HepG2 (cell line): ENCODE results near the gene SLC66A3. TPM values are rescaled to one million over a fixed set of nuclear protein-coding genes. Genes with fewer than 3 reads are reported as not detected.

ENCODE experiments used
- ATAC-seq: fragments of 200-7000 bp; cut with Tn5 transposase; 3 replicates; pipeline ENCODE4 v1.9.1; 2020; ENCODE audit warnings: mild to moderate bottlenecking, moderate library complexity
- BruUV-seq: library from RNA; stranded (reverse); fragments of 400-500 nt; replicated peaks from 2 replicates; lab custom pipeline; 2021; lab: Mats Ljungman, UMichigan
- CTCF ChIA-PET: fragments of 300-600 bp; formaldehyde crosslinking; extraction: SDS; loops from one replicate; lab custom pipeline; 2021; ENCODE audit warnings: low total read pairs, inconsistent platforms, low intra/inter-chr PET ratio; lab: Yijun Ruan, JAX
- POLR2A ChIA-PET: fragments of 350-600 bp; sonication (Branson Sonifier 250); formaldehyde crosslinking; loops from one replicate; lab custom pipeline; 2020; ENCODE audit warnings: antibody characterized with exemption, inconsistent platforms; lab: Yijun Ruan, JAX
- DNase-seq: peaks from one replicate; pipeline ENCODE4 v3.0.0-alpha.2; 2015; ENCODE audit warnings: low spot score
- FAIRE-seq: peaks from 3 replicates; lab custom pipeline; 2011; peaks lifted over from hg19 to GRCh38; lab: Jason Lieb, UNC
- H2AFZ ChIP-seq: one replicate; pipeline ENCODE4 v1.6.1; 2011; ENCODE audit warnings: low read length, inconsistent platforms
- H3K27ac ChIP-seq: fragments of 300-600 bp; 3 replicates; pipeline ENCODE4 v1.8.0; 2011; ENCODE audit warnings: mixed run types, mild to moderate bottlenecking, mixed read lengths, low read length, inconsistent platforms; ENCODE audit not compliant: insufficient read depth; ENCODE audit errors: extremely low read length
- H3K27me3 ChIP-seq, 2 experiments: fragments of 200-600 bp in 1 of 2; 2 replicates in 1 of 2; 3 replicates in 1 of 2; pipeline versions ENCODE4 v1.6.0 to v1.8.0; 2011; ENCODE audit warnings: low read length in 2 of 2, mild to moderate bottlenecking in 2 of 2, moderate library complexity in 2 of 2, inconsistent platforms in 1 of 2; ENCODE audit not compliant: insufficient read depth in 2 of 2, control insufficient read depth in 1 of 2
- H3K36me3 ChIP-seq, 2 experiments: fragments of 200-600 bp in 1 of 2; replicated peaks in 1 of 2; 2 replicates in 1 of 2; 3 replicates in 1 of 2; pipeline versions ENCODE4 v1.5.1 to v1.8.0; 2011; ENCODE audit warnings: low read length in 2 of 2, inconsistent platforms in 1 of 2; ENCODE audit not compliant: insufficient read depth in 2 of 2, control insufficient read depth in 1 of 2
- H3K4me1 ChIP-seq: 2 replicates; pipeline ENCODE4 v1.5.1; 2012; ENCODE audit warnings: low read length, inconsistent platforms; ENCODE audit not compliant: insufficient read depth
- H3K4me2 ChIP-seq: 2 replicates; pipeline ENCODE4 v1.6.0; 2011; ENCODE audit warnings: low read depth, low read length, inconsistent platforms
- H3K4me3 ChIP-seq, 3 experiments: fragments of 200-600 bp in 1 of 3; sonication (generic), shearing (Covaris generic) in 1 of 3; replicated peaks in 1 of 3; 2 replicates each; pipeline ENCODE4 v1.5.1; 2011 to 2016; ENCODE audit warnings: low read length in 3 of 3, inconsistent platforms in 2 of 3, low read depth in 2 of 3, mild to moderate bottlenecking in 2 of 3, control low read depth in 1 of 3, mixed read lengths in 1 of 3; ENCODE audit not compliant: insufficient read depth in 1 of 3
- H3K79me2 ChIP-seq: one replicate; pipeline ENCODE4 v1.6.1; 2011; ENCODE audit warnings: low read length, inconsistent platforms; ENCODE audit not compliant: insufficient read depth
- H3K9ac ChIP-seq: 2 replicates; pipeline ENCODE4 v1.6.0; 2011; ENCODE audit warnings: mild to moderate bottlenecking, low read depth, low read length, inconsistent platforms; ENCODE audit not compliant: insufficient read depth
- H3K9me3 ChIP-seq: 2 replicates; pipeline ENCODE4 v1.5.1; 2012; ENCODE audit warnings: mild to moderate bottlenecking, low read length
- H4K20me1 ChIP-seq: 2 replicates; pipeline ENCODE4 v1.6.0; 2011; ENCODE audit warnings: inconsistent platforms, mild to moderate bottlenecking, low read length, moderate library complexity; ENCODE audit not compliant: insufficient read depth
- ETV5 ChIP-seq: IDR thresholded peaks from 2 replicates; pipeline ENCODE4 v1.6.1; 2018; ENCODE audit warnings: missing biosample characterization, missing genetic modification reagents, inconsistent platforms, borderline replicate concordance
- IKZF5 ChIP-seq: IDR thresholded peaks from 2 replicates; pipeline ENCODE4 v1.6.1; 2018; ENCODE audit warnings: missing genetic modification reagents, mild to moderate bottlenecking, missing compliant biosample characterization
- PCBP2 ChIP-seq: fragments of 200-400 bp; formaldehyde crosslinking; optimal IDR thresholded peaks from 2 replicates; pipeline ENCODE3; 2018; ENCODE audit warnings: low read length, low read depth; ENCODE audit not compliant: poor library complexity, severe bottlenecking
- PTBP1 ChIP-seq: fragments of 200-400 bp; formaldehyde crosslinking; IDR thresholded peaks from 2 replicates; pipeline ENCODE4 v1.6.1; 2018; ENCODE audit warnings: low read length, low read depth; ENCODE audit not compliant: poor library complexity, severe bottlenecking
- SMARCE1 ChIP-seq: fragments of 450-650 bp; IDR thresholded peaks from 2 replicates; pipeline ENCODE4 v1.6.1; 2017; ENCODE audit warnings: borderline replicate concordance
- SRSF9 ChIP-seq: fragments of 200-400 bp; formaldehyde crosslinking; IDR thresholded peaks from 2 replicates; pipeline ENCODE4 v1.6.1; 2018; ENCODE audit warnings: borderline replicate concordance, mild to moderate bottlenecking, low read depth, low read length; ENCODE audit not compliant: insufficient read depth, poor library complexity, severe bottlenecking
- TEAD3 ChIP-seq: optimal IDR thresholded peaks from 2 replicates; pipeline ENCODE3; 2016; ENCODE audit warnings: borderline replicate concordance
- ZFP36L1 ChIP-seq: sonication (generic); formaldehyde crosslinking; IDR thresholded peaks from 2 replicates; pipeline ENCODE4 v1.8.0; 2022; ENCODE audit warnings: mild to moderate bottlenecking, missing genetic modification reagents, moderate library complexity
- ZFP62 ChIP-seq: sonication (generic); formaldehyde crosslinking; IDR thresholded peaks from 2 replicates; pipeline ENCODE4 v1.4.0; 2020; ENCODE audit warnings: missing genetic modification reagents
- ZNF720 ChIP-seq: sonication (generic); formaldehyde crosslinking; IDR thresholded peaks from 2 replicates; pipeline ENCODE4 v1.4.0; 2020; ENCODE audit warnings: missing genetic modification reagents
- WGBS: methylation state at CpG from one replicate; pipeline ENCODE4 v1.1.6; 2017; ENCODE audit warnings: low lambda C conversion rate; 5-methylcytosine and 5-hydroxymethylcytosine counted together
- in situ Hi-C: cut with HindIII; loops from 2 replicates; pipeline ENCODE4 v1.10.0; 2017; ENCODE audit warnings: low pct_unique_long_range_greater_than_20kb; ENCODE audit not compliant: extremely low pct_ligation_motif_present
- intact Hi-C: fragments of 100-400 bp; cut with micrococcal nuclease; formaldehyde crosslinking; loops from one replicate; pipeline ENCODE4 v1.10.0; 2022; ENCODE audit not compliant: unreplicated experiment
- polyA plus RNA-seq, 8 experiments: library from polyadenylated mRNA; depleted of rRNA in 3 of 8; stranded (reverse) in 7 of 8; unstranded in 1 of 8; fragments of >200 nt; fragmentation: Illumina TruSeq in 4 of 8; extraction: Trizol in 4 of 8; gene quantifications; 2 replicates each; pipeline versions ENCODE4 v1.2.1 to v1.2.3, GENCODE V29; 2011 to 2016; ENCODE audit warnings: low read depth in 4 of 8, missing spikeins in 1 of 8, mixed read lengths in 1 of 8; ENCODE audit not compliant: insufficient read depth in 1 of 8
- total RNA-seq, 5 experiments: library from RNA; depleted of rRNA; stranded (reverse); fragments of >200 nt; fragmentation: Illumina TruSeq; extraction: Trizol; gene quantifications; 2 replicates each; pipeline ENCODE4 v1.2.3, GENCODE V29; 2016; ENCODE audit warnings: low read depth in 1 of 5
- TF ChIP-seq, protein P1 (sequence below): sonication (generic); formaldehyde crosslinking; IDR thresholded peaks from 2 replicates; pipeline ENCODE4 v1.4.0; 2020; ENCODE audit warnings: missing genetic modification reagents

SLC66A3 gene
- total and polyA plus RNA-seq, 2 of the 13 experiments (the other 11 are each of a cell fraction or from before 2014, with no cell fraction given), result 2.2 to 3.7 TPM

DNA sequence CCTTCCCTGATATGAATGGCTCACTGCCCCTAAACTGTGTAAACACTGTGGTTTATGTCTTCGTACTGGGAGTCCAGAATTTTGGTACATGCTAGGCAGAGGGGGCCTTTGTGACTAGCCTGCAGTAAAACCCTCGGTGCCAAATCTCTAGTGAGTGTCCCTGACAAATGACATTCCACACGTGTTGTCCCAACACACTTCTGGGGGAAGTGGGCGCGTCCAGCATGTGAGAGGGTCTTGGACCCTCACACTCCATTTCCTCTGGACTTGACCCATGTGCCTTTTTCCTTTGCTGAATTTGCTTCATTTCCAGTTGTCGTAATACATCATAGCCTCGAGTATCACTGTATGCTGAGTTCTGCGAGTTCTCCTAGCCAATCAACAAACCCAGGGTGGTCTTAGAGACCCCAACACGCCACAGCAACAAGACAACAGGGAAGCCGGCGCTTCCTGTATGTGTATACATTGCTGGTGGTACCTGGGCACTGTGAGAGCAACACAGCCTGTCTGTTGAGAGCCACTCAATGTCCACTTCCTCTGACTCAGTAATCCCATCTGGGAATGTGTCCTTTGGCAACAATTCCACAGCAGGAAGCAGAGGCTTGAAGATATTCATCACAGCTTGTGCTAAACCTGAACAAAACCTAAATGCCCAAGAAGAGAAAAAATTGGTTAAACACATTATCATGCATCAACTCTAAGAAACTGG, 26.9 kb upstream of the SLC66A3 start:
- H2AFZ ChIP-seq, result no peak overlapping the region
- FAIRE-seq, result no peak

GRCh38 chr2:11129598-11130449, 25.4 kb upstream of the SLC66A3 start:
- intact Hi-C loops (loop anchor here (5.0 to 10.0 kb wide), 5 partner anchors 47 to 452 kb away; partner anchors contain the start of genes KCNF1 and ROCK2), in situ Hi-C loops (loop anchor here (5.0 to 10.0 kb wide), 3 partner anchors 225 to 455 kb away; no protein-coding TSS in a partner anchor)
- DNase-seq, result peak; percentile 62
- no peaks in the 10 kb centered on the region for H3K79me2 ChIP-seq
- H3K9me3 ChIP-seq, result no peaks in the 10 kb centered on the region
- FAIRE-seq, result no peak
- peak overlapping the region; percentile 46 to 64 (median 47) for H3K4me3 ChIP-seq
- H3K36me3 ChIP-seq, result no peaks in the 10 kb centered on the region
- peak overlapping the region; percentile 96 for H3K4me2 ChIP-seq
- 9% methylated on average over 43 of the region's 46 CpGs for WGBS
- no peak overlapping the region for H3K27ac ChIP-seq
- POLR2A ChIA-PET, result no interaction called here
- H2AFZ ChIP-seq, result peak overlapping the region; percentile 64
- H4K20me1 ChIP-seq, result no peaks in the 10 kb centered on the region
- no TSS peak for BruUV-seq
- peak; percentile 68 for ATAC-seq
- peaks cover 3 to 32% of the 10 kb centered on the region in 2 experiments; a peak in 4 of 5 replicates for H3K27me3 ChIP-seq
- peaks cover 58% of the 10 kb centered on the region for H3K4me1 ChIP-seq
- CTCF ChIA-PET, result interaction anchor here (0.9 to 1.9 kb wide), 2 partner anchors 294 to 297 kb away, joined by 6 to 9 read pairs; no protein-coding TSS in a partner anchor
- peak overlapping the region; percentile 25; the same call in 1 of the 2 replicates for H3K9ac ChIP-seq
- TF ChIP-seq, protein P1, sequence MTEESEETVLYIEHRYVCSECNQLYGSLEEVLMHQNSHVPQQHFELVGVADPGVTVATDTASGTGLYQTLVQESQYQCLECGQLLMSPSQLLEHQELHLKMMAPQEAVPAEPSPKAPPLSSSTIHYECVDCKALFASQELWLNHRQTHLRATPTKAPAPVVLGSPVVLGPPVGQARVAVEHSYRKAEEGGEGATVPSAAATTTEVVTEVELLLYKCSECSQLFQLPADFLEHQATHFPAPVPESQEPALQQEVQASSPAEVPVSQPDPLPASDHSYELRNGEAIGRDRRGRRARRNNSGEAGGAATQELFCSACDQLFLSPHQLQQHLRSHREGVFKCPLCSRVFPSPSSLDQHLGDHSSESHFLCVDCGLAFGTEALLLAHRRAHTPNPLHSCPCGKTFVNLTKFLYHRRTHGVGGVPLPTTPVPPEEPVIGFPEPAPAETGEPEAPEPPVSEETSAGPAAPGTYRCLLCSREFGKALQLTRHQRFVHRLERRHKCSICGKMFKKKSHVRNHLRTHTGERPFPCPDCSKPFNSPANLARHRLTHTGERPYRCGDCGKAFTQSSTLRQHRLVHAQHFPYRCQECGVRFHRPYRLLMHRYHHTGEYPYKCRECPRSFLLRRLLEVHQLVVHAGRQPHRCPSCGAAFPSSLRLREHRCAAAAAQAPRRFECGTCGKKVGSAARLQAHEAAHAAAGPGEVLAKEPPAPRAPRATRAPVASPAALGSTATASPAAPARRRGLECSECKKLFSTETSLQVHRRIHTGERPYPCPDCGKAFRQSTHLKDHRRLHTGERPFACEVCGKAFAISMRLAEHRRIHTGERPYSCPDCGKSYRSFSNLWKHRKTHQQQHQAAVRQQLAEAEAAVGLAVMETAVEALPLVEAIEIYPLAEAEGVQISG (CRISPR knock-in tag), result peak; percentile 85
- no peak for TF ChIP-seq ZFP62
- TF ChIP-seq IKZF5 (CRISPR knock-in tag), result peak; percentile 84
- TF ChIP-seq SRSF9, result no peak
- TF ChIP-seq ZFP36L1 (CRISPR knock-in tag), result no peak
- TF ChIP-seq PTBP1, result peak; percentile 41
- no peak for TF ChIP-seq ZNF720
- no peak for TF ChIP-seq SMARCE1

More for the DNA sequence above, 26.9 kb upstream of the SLC66A3 start:
- ATAC-seq, result no peak
- CTCF ChIA-PET, result interaction anchor here (1.9 kb wide), 1 partner anchor 293 kb away, joined by 9 read pairs; no protein-coding TSS in a partner anchor
- no TSS peak for BruUV-seq
- Histone ChIP-seq H3K27me3 (peaks cover 8 to 45% of the 10 kb centered on the region in 2 experiments; a peak in 4 of 5 replicates), H3K4me1 (peaks cover 48% of the 10 kb centered on the region), H3K79me2 (no peaks in the 10 kb centered on the region), H3K9me3 (no peaks in the 10 kb centered on the region), H3K4me2 (no peak overlapping the region), H3K36me3 (no peaks in the 10 kb centered on the region), H4K20me1 (no peaks in the 10 kb centered on the region), H3K4me3 (no peak overlapping the region), H3K9ac (no peak overlapping the region), H3K27ac (no peak overlapping the region)
- TF ChIP-seq PCBP2 (no peak), TEAD3 (CRISPR knock-in tag) (peak; percentile 41), ETV5 (CRISPR knock-in tag) (0 out of 2 replicates have a peak, but pooled peaks have one; percentile 21)
- in situ Hi-C loops (loop anchor here (10.0 kb wide), 1 partner anchor 224 kb away; no protein-coding TSS in a partner anchor), intact Hi-C loops (loop anchor here (10.0 kb wide), 1 partner anchor 214 kb away; the partner anchor contains the start of gene KCNF1)
- POLR2A ChIA-PET, result no interaction called here
- 34% methylated on average over 11 of the region's 11 CpGs for WGBS
- DNase-seq, result no peak
